Measurements from ENCODE around the gene MTMR10. TPM values are rescaled to one million over a fixed set of nuclear protein-coding genes. Genes with fewer than 3 reads are reported as not detected.

The MTMR10 gene
- polyA plus RNA-seq, 2 of the 4 experiments (the other 2 are of a cell fraction): 11.9 to 23.1 TPM

GRCh38 chr15:30990446-30991254, 778 bp downstream of the MTMR10 start:
- DNase-seq (ENCODE audit: low read depth in 1 of 2, low spot score in 1 of 2) (peak in 1 of 2 experiments; percentile 18), ATAC-seq (no peak; a peak in 2 of 6 replicates), FAIRE-seq (peak; percentile 73)
- 4% methylated on average over 23 of the region's 24 CpGs for WGBS (ENCODE audit: missing lambda C conversion rate)
- H3K27ac ChIP-seq: peak overlapping the region; percentile 93 to 96
- H3K4me1 ChIP-seq: peaks cover 30% of the 10 kb centered on the region
- TF ChIP-seq HDAC2 (IDR thresholded peaks at IDR 0.05) (no peak), FOXS1 (CRISPR knock-in tag; IDR thresholded peaks at IDR 0.05) (no peak), CBX2 (IDR thresholded peaks at IDR 0.05; ENCODE audit: borderline replicate concordance, low read depth) (no peak), HOXB13 (CRISPR knock-in tag; IDR thresholded peaks at IDR 0.05; ENCODE audit: low read depth) (no peak), CEBPB (IDR thresholded peaks at IDR 0.05) (no peak)
- TF ChIP-seq, protein P1, sequence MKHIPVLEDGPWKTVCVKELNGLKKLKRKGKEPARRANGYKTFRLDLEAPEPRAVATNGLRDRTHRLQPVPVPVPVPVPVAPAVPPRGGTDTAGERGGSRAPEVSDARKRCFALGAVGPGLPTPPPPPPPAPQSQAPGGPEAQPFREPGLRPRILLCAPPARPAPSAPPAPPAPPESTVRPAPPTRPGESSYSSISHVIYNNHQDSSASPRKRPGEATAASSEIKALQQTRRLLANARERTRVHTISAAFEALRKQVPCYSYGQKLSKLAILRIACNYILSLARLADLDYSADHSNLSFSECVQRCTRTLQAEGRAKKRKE (CRISPR knock-in tag; IDR thresholded peaks at IDR 0.05; ENCODE audit: low read depth): no peak
- CTCF ChIA-PET: interaction anchor here (0.6 to 2.1 kb wide), 7 partner anchors 26 to 139 kb away, joined by 3 to 6 read pairs (median 4); no protein-coding TSS in a partner anchor
- peak overlapping the region; percentile 78 for H3K4me3 ChIP-seq
- H3K9me3 ChIP-seq: no peaks in the 10 kb centered on the region
- POLR2A ChIA-PET: interaction anchor here (0.7 to 2.2 kb wide), 12 partner anchors 9 to 139 kb away, joined by 3 to 17 read pairs (median 3); no protein-coding TSS in a partner anchor
- peak overlapping the region; percentile 82 for H3K4me2 ChIP-seq

- peaks cover 33% of the 10 kb centered on the region for H3K4me1 ChIP-seq
- POLR2A ChIA-PET: no interaction called here
- peak overlapping the region; percentile 82 for H3K4me2 ChIP-seq
- TF ChIP-seq MAFK (IDR thresholded peaks at IDR 0.05; ENCODE audit: partially characterized antibody) (peak; percentile 16), CEBPB (IDR thresholded peaks at IDR 0.05) (no peak), NPAS2 (CRISPR knock-in tag; IDR thresholded peaks at IDR 0.05; ENCODE audit: borderline replicate concordance) (no peak), JUNB (IDR thresholded peaks at IDR 0.05) (no peak), RAD21 (conservative IDR thresholded peaks at IDR 0.05 in 1 of 2, IDR thresholded peaks at IDR 0.05 in 1 of 2) (no peak)
- TF ChIP-seq, protein P2, sequence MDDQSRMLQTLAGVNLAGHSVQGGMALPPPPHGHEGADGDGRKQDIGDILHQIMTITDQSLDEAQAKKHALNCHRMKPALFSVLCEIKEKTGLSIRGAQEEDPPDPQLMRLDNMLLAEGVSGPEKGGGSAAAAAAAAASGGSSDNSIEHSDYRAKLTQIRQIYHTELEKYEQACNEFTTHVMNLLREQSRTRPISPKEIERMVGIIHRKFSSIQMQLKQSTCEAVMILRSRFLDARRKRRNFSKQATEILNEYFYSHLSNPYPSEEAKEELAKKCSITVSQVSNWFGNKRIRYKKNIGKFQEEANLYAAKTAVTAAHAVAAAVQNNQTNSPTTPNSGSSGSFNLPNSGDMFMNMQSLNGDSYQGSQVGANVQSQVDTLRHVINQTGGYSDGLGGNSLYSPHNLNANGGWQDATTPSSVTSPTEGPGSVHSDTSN (IDR thresholded peaks at IDR 0.05): no peak
- CTCF ChIA-PET: interaction anchor here (0.9 to 1.7 kb wide), 4 partner anchors 26 to 131 kb away, joined by 3 to 6 read pairs (median 4); no protein-coding TSS in a partner anchor
- 52% methylated on average over 2 of the region's 2 CpGs for WGBS (ENCODE audit: missing lambda C conversion rate)
- peak overlapping the region; percentile 78 for H3K4me3 ChIP-seq
- FAIRE-seq (no peak), DNase-seq (ENCODE audit: low read depth in 1 of 2, low spot score in 1 of 2) (peak; percentile 46 to 49), ATAC-seq (peak; percentile 33 to 44; a peak in 3 of 6 replicates)
- H3K27ac ChIP-seq: peak overlapping the region in 1 of 2 experiments; percentile 20; a peak in 2 of 6 replicates
- no peaks in the 10 kb centered on the region for H3K9me3 ChIP-seq
These were observed 1.4 kb downstream of the MTMR10 start for GRCh38 chr15:30990036-30990435.

DNA sequence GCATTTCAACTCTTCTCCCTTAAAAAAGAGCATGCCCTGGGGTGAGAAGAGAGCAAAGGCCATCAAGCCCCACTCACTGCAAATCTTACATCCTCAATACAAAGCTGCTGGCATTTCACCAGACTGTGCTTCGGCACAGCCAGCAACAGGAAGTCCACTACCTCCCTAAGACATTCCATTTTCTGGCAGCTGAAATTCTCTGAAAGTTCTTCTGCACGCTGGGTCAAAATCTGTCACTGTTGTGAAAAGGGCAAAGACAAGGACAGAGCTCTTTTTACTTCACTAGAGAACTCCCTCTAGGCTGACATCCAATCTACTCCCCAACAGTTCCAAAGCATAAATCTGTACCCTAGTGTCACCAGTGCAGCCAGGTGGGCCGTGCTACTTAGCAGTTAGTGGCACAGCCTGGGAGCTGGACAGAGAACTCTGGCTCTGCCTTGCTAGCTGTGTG, 6.3 kb downstream of the MTMR10 start:
- DNase-seq (ENCODE audit: low read depth in 1 of 2, low spot score in 1 of 2): no peak
- POLR2A ChIA-PET: no interaction called here
- Histone ChIP-seq H3K4me3 (no peak overlapping the region), H3K4me2 (no peak overlapping the region), H3K27ac (no peak overlapping the region), H3K4me1 (peaks cover 26% of the 10 kb centered on the region), H3K9me3 (no peaks in the 10 kb centered on the region)
- no peak for FAIRE-seq
- CTCF ChIA-PET: interaction anchor here (1.0 to 2.3 kb wide), 6 partner anchors 12 to 325 kb away, joined by 3 to 5 read pairs (median 4); no protein-coding TSS in a partner anchor
- TF ChIP-seq CBX8 (IDR thresholded peaks at IDR 0.05): no peak
- TF ChIP-seq, protein P1 (CRISPR knock-in tag; IDR thresholded peaks at IDR 0.05; ENCODE audit: low read depth): no peak
- TF ChIP-seq MAX (IDR thresholded peaks at IDR 0.05): no peak
- no peak for TF ChIP-seq POLR2A (IDR thresholded peaks at IDR 0.05; ENCODE audit: low read length)
- TF ChIP-seq CEBPB (IDR thresholded peaks at IDR 0.05): no peak
- no peak for TF ChIP-seq GATA3 (IDR thresholded peaks at IDR 0.05; ENCODE audit: borderline replicate concordance)
- no peak for TF ChIP-seq CHD2 (IDR thresholded peaks at IDR 0.05; ENCODE audit: low read length, partially characterized antibody)
- no peak for TF ChIP-seq JUNB (IDR thresholded peaks at IDR 0.05)
- TF ChIP-seq PHF8 (IDR thresholded peaks at IDR 0.05; ENCODE audit: borderline replicate concordance, low read depth): no peak
- no peak for TF ChIP-seq RNF2 (IDR thresholded peaks at IDR 0.05; ENCODE audit: borderline replicate concordance, low read depth)
- TF ChIP-seq POLR2AphosphoS2 (conservative IDR thresholded peaks at IDR 0.05; ENCODE audit: low read length): no peak
- TF ChIP-seq CBX2 (IDR thresholded peaks at IDR 0.05; ENCODE audit: borderline replicate concordance, low read depth): no peak
- TF ChIP-seq, protein P3, sequence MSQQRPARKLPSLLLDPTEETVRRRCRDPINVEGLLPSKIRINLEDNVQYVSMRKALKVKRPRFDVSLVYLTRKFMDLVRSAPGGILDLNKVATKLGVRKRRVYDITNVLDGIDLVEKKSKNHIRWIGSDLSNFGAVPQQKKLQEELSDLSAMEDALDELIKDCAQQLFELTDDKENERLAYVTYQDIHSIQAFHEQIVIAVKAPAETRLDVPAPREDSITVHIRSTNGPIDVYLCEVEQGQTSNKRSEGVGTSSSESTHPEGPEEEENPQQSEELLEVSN (IDR thresholded peaks at IDR 0.05; ENCODE audit: borderline replicate concordance, low read depth): no peak
- TF ChIP-seq HES2 (IDR thresholded peaks at IDR 0.05): no peak
- no peak for TF ChIP-seq FOXS1 (CRISPR knock-in tag; IDR thresholded peaks at IDR 0.05)
- ATAC-seq: no peak
- 82% methylated on average over 3 of the region's 3 CpGs for WGBS (ENCODE audit: missing lambda C conversion rate)

Measured in A549 (cell line).